Epidermal melanocyte (primary cell): ENCODE measurements around the gene C1D.
"Not testable (repeated sequence)": the region's sequence is repeated elsewhere in the genome, so short reads cannot be mapped to it uniquely, and the experiment has no call there.

ENCODE experiments used
- DNase-seq: peaks from one replicate; pipeline ENCODE4 v3.0.0; 2011; ENCODE audit warnings: low spot score; ENCODE audit not compliant: insufficient read length

The C1D gene

GRCh38 chr2:68009526-68009925 lies 53.3 kb downstream of the C1D start:
- no peak for DNase-seq

DNA sequence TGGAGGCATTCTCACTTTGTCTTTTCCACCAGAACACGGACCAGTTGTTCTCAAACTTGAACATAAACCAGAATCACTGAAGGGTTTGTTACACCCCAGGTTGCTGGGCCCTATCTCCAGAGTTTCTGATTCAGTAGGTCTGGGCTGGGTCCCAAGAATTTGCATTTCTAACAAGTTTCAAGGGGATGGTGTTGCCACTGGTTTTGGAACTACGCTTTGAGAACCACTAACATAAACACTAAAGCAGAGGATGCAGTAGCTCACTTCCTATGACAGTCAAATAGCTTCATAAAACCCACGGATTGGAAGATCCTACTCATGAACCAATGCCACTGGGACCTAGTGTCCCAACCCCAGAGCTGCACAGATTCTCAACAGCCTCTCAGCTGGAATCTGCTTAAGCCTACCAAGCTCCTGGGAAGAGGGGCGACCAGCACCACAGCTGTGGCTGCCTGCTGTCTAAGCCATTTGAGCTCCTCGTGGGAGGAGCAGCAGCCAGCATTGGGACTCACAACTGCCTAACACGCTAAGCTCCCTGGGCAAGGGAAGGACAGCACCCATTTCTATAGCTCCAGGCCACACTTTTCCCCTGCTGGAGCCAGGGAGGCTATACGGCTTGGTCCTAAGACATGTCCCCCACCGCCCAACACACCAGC lies 62.5 kb downstream of the C1D start:
- no peak for DNase-seq

GRCh38 chr2:67999332-67999731 lies 63.5 kb downstream of the C1D start:
- no peak for DNase-seq

GRCh38 chr2:67997903-67998302 lies 64.9 kb downstream of the C1D start:
- no peak for DNase-seq

DNA sequence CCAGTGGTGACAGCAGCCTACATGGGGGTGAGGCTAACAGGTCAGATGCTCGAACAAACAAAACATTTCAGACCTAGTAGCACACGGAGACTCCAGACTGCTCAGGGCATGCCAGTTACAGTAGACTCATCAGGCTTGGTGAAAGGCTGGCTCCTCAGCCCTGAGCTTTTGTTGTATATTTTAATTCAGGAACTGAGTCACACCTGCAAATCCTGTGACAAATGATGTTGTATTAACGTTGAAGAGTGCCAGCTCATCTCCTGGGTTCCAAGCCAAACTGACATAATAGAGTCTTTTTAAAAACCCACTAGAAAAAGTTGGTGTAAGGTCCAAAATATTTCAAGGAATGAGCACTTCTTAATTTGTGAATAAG lies 65.3 kb downstream of the C1D start:
- no peak for DNase-seq

- DNase-seq, result no peak
Observed at GRCh38 chr2:67996772-67997527, 65.9 kb downstream of the C1D start.

GRCh38 chr2:67994716-67995115 lies 68.1 kb downstream of the C1D start:
- no peak for DNase-seq

DNA sequence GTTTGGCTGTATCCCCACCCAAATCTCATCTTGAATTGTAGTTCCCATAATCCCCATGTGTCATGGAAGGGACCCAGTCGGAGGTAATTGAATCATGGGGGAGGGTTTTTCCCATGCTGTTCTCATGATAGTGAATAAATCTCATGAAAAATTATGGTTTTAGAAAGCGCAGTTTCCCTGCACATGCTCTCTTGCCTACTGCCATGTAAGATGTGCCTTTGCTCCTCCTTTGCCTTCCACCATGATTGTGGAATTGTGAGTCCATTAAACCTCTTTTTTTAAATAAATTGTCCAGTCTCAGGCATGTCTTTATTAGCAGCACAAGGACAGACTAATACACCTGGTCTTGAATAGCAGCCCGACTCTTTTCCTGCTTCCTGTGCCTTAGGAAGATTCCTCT lies 68.7 kb downstream of the C1D start:
- DNase-seq, result not testable (repeated sequence)

DNA sequence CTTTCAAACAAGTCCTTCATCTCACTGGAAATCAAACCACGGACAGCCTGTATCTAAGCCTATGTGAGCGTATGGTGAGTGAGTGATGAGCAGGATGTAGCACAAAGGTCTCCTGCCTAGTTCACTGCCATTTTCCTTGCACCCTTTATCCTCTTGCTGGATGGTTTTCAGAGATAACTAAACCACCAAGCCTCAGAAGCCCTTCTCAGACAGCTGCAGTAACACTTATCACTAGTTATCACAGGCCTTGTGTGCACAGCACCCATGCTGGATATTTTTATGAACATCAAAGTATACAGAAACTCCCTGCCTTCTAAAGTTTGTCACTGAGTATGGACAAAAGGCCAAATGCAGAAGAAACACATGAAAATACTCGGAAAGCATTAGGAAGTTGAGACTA lies 69.5 kb downstream of the C1D start:
- no peak for DNase-seq

DNA sequence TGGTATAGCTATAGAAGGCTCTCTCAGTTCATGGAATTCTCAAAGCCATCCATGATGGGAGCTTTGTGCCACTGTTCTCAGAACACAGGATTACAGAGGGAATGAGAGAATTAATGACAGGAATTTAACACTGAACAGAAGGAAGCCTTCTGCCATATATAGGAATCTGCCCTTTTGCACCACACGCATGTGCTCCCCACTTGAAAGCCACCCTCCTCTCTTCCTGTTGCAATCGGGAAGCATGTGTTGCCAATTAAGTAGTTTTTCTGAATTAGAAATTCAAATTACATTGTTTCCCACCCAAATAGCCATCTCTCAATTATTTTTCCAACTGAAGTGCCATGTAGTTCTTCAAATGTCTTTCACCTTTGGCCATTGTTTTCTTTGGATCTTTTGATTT lies 71.3 kb downstream of the C1D start:
- DNase-seq, result no peak
